ENCODE measurements around the gene FAM90A26.
"Not testable (repeated sequence)": the region's sequence is repeated elsewhere in the genome, so short reads cannot be mapped to it uniquely, and the experiment has no call there.

The FAM90A26 gene

GRCh38 chr4:9169791-9170459 lies at the start of gene FAM90A26:
FAM90A26 (plus strand) TSS chr4:9170409; CDS start chr4:9173173, 2,764 bp downstream.
- DNase-seq (ENCODE audit: low read depth): not testable (repeated sequence)

GRCh38 chr4:9122711-9123110 lies 47.5 kb upstream of the FAM90A26 start:
- DNase-seq (ENCODE audit: low read depth): not testable (repeated sequence)

GRCh38 chr4:9123572-9124007 lies 46.6 kb upstream of the FAM90A26 start:
- peak; percentile 9 for DNase-seq (ENCODE audit: low read depth)

GRCh38 chr4:9125601-9126161 lies 44.5 kb upstream of the FAM90A26 start:
- DNase-seq (ENCODE audit: low read depth): not testable (repeated sequence)

GRCh38 chr4:9131420-9131819 lies 38.8 kb upstream of the FAM90A26 start:
- not testable (repeated sequence) for DNase-seq (ENCODE audit: low read depth)

GRCh38 chr4:9132849-9133248 lies 37.4 kb upstream of the FAM90A26 start:
- DNase-seq (ENCODE audit: low read depth): not testable (repeated sequence)

GRCh38 chr4:9134011-9134410 lies 36.2 kb upstream of the FAM90A26 start:
- not testable (repeated sequence) for DNase-seq (ENCODE audit: low read depth)

GRCh38 chr4:9134556-9134955 lies 35.7 kb upstream of the FAM90A26 start:
- DNase-seq (ENCODE audit: low read depth): not testable (repeated sequence)

GRCh38 chr4:9141050-9141449 lies 29.2 kb upstream of the FAM90A26 start:
- DNase-seq (ENCODE audit: low read depth): not testable (repeated sequence)

- DNase-seq (ENCODE audit: low read depth): not testable (repeated sequence)
These were observed 27.4 kb upstream of the FAM90A26 start for GRCh38 chr4:9142786-9143185.

- no peak for DNase-seq (ENCODE audit: low read depth)
These were observed 26.7 kb upstream of the FAM90A26 start for GRCh38 chr4:9143421-9144080.

GRCh38 chr4:9146967-9147366 lies 23.2 kb upstream of the FAM90A26 start:
- DNase-seq (ENCODE audit: low read depth): no peak

GRCh38 chr4:9147368-9147767 lies 22.8 kb upstream of the FAM90A26 start:
- not testable (repeated sequence) for DNase-seq (ENCODE audit: low read depth)

GRCh38 chr4:9148611-9149409 lies 21.4 kb upstream of the FAM90A26 start:
- not testable (repeated sequence) for DNase-seq (ENCODE audit: low read depth)

- not testable (repeated sequence) for DNase-seq (ENCODE audit: low read depth)
These were observed 18.4 kb upstream of the FAM90A26 start for GRCh38 chr4:9151809-9152179.

GRCh38 chr4:9152180-9153007 lies 17.8 kb upstream of the FAM90A26 start:
- peak; percentile 82 for DNase-seq (ENCODE audit: low read depth)

- DNase-seq (ENCODE audit: low read depth): peak; percentile 95
These were observed 17.1 kb upstream of the FAM90A26 start for GRCh38 chr4:9153008-9153570.

GRCh38 chr4:9153571-9154157 lies 16.5 kb upstream of the FAM90A26 start:
- not testable (repeated sequence) for DNase-seq (ENCODE audit: low read depth)

- DNase-seq (ENCODE audit: low read depth): not testable (repeated sequence)
These were observed 14.9 kb upstream of the FAM90A26 start for GRCh38 chr4:9155101-9155886.

GRCh38 chr4:9158392-9158791 lies 11.8 kb upstream of the FAM90A26 start:
- not testable (repeated sequence) for DNase-seq (ENCODE audit: low read depth)

Data from non-pigmented ciliary epithelial cell (primary cell).